ENCODE results near the gene C2orf81. TPM values are rescaled to one million over a fixed set of nuclear protein-coding genes. Genes with fewer than 3 reads are reported as not detected.

Gene C2orf81
- total and polyA plus RNA-seq, 10 of the 15 experiments (the other 5 are each of a cell fraction or from before 2014, with no cell fraction given), result 0.10 to 9.8 (median 2.7) TPM

- TF ChIP-seq CEBPZ (IDR thresholded peaks at IDR 0.05; ENCODE audit: low read depth, low read length) (no peak), SMAD1 (IDR thresholded peaks at IDR 0.05; ENCODE audit: low read depth, partially characterized antibody) (no peak), EGR1 (IDR thresholded peaks at IDR 0.05; ENCODE audit: borderline replicate concordance in 1 of 2, low read depth in 2 of 2, low read length in 2 of 2) (0 out of 3 replicates have a peak, but pooled peaks of 1 of the 2 experiments have one; percentile 19), NFXL1 (IDR thresholded peaks at IDR 0.05; ENCODE audit: borderline replicate concordance) (no peak), CTCF (IDR thresholded peaks at IDR 0.05 in 2 of 3, conservative IDR thresholded peaks at IDR 0.05 in 1 of 3; ENCODE audit: control insufficient read depth in 2 of 3, extremely low read depth in 1 of 3, insufficient read depth in 1 of 3, low read depth in 3 of 3, low read length in 3 of 3) (no peak), MAX (IDR thresholded peaks at IDR 0.05; ENCODE audit: low read depth, low read length) (no peak), RUNX3 (IDR thresholded peaks at IDR 0.05; ENCODE audit: low read length) (no peak), MYB (IDR thresholded peaks at IDR 0.05; ENCODE audit: borderline replicate concordance, low read depth, low read length) (no peak), FOS (IDR thresholded peaks at IDR 0.05; ENCODE audit: borderline replicate concordance, extremely low read depth, insufficient read length) (no peak), MLLT1 (IDR thresholded peaks at IDR 0.05) (no peak), PML (IDR thresholded peaks at IDR 0.05; ENCODE audit: low read length) (no peak), USF2 (IDR thresholded peaks at IDR 0.05; ENCODE audit: borderline replicate concordance, low read depth, low read length) (no peak), SP1 (IDR thresholded peaks at IDR 0.05; ENCODE audit: low read depth, low read length) (no peak), NFYB (IDR thresholded peaks at IDR 0.05; ENCODE audit: insufficient read depth, low read depth, low read length) (no peak), SREBF1 (IDR thresholded peaks at IDR 0.05; ENCODE audit: low read length) (no peak), GATAD2B (conservative IDR thresholded peaks at IDR 0.05; ENCODE audit: low read depth) (peak; percentile 49; the same call in 1 of the 2 replicates), ZBTB33 (IDR thresholded peaks at IDR 0.05) (no peak), ZSCAN29 (IDR thresholded peaks at IDR 0.05) (no peak), CHD2 (IDR thresholded peaks at IDR 0.05; ENCODE audit: borderline replicate concordance, low read depth, low read length) (no peak)
These were observed 20.5 kb upstream of the C2orf81 start, which contains the start of gene RTKN (continued) for GRCh38 chr2:74441690-74442482.
